ENCODE measurements around the gene GLI3. TPM values are rescaled to one million over a fixed set of nuclear protein-coding genes. Genes with fewer than 3 reads are reported as not detected.

Gene GLI3
- polyA plus RNA-seq, 1 of the 3 experiments (the other 2 are of a cell fraction), result 0.08 TPM

- H3K27me3 ChIP-seq (ENCODE audit: insufficient read depth), result peaks cover 69% of the 10 kb centered on the region
- H3K4me3 ChIP-seq (ENCODE audit: low read depth in 2 of 2, low read length in 1 of 2), result no peak overlapping the region
- peaks cover 6% of the 10 kb centered on the region; the same call in 1 of the 2 replicates for H3K9me3 ChIP-seq
- no peaks in the 10 kb centered on the region for H3K9me2 ChIP-seq
- H3K79me2 ChIP-seq (ENCODE audit: insufficient read depth), result no peaks in the 10 kb centered on the region
- TF ChIP-seq TAF1 (IDR thresholded peaks at IDR 0.05; ENCODE audit: borderline replicate concordance, low read depth, low read length) (no peak), SIN3A (IDR thresholded peaks at IDR 0.05; ENCODE audit: borderline replicate concordance, low read depth, low read length) (no peak), SMC3 (IDR thresholded peaks at IDR 0.05; ENCODE audit: low read depth, low read length) (no peak), MAX (IDR thresholded peaks at IDR 0.05; ENCODE audit: low read depth) (no peak), NFIC (IDR thresholded peaks at IDR 0.05; ENCODE audit: borderline replicate concordance) (no peak)
- no peaks in the 10 kb centered on the region for H3F3A ChIP-seq (replicated peaks; ENCODE audit: insufficient read depth)
- no peak overlapping the region for H3K27ac ChIP-seq (ENCODE audit: low read depth in 2 of 2, low read length in 1 of 2)
- no peak for DNase-seq
- H4K20me1 ChIP-seq (ENCODE audit: insufficient read depth), result no peaks in the 10 kb centered on the region
- CTCF ChIA-PET, result interaction anchor here (0.8 to 1.7 kb wide), 3 partner anchors 14 to 34 kb away, joined by 3 read pairs; no protein-coding TSS in a partner anchor
- no peak overlapping the region for H2AFZ ChIP-seq (ENCODE audit: low read depth)
- H3K36me3 ChIP-seq (replicated peaks in 1 of 2; ENCODE audit: control insufficient read depth in 1 of 2, insufficient read depth in 2 of 2, low read length in 1 of 2), result no peaks in the 10 kb centered on the region
- no peak overlapping the region for H3K9ac ChIP-seq
- no peaks in the 10 kb centered on the region for H3K4me1 ChIP-seq (ENCODE audit: control insufficient read depth in 1 of 2, insufficient read depth in 2 of 2, low read depth in 1 of 2, low read length in 1 of 2)
- H3K4me2 ChIP-seq, result no peak overlapping the region
- POLR2A ChIA-PET, result no interaction called here
Observed at GRCh38 chr7:42010751-42011150, 226.3 kb downstream of the GLI3 start.

- Histone ChIP-seq H3K27ac (ENCODE audit: low read depth in 2 of 2, low read length in 1 of 2) (no peak overlapping the region), H3K9me2 (peaks cover 6% of the 10 kb centered on the region), H3K79me2 (ENCODE audit: insufficient read depth) (no peaks in the 10 kb centered on the region), H4K20me1 (ENCODE audit: insufficient read depth) (no peaks in the 10 kb centered on the region), H3K4me3 (ENCODE audit: low read depth in 2 of 2, low read length in 1 of 2) (no peak overlapping the region), H3K4me2 (no peak overlapping the region), H3F3A (replicated peaks; ENCODE audit: insufficient read depth) (no peaks in the 10 kb centered on the region), H3K36me3 (replicated peaks in 1 of 2; ENCODE audit: control insufficient read depth in 1 of 2, insufficient read depth in 2 of 2, low read length in 1 of 2) (no peaks in the 10 kb centered on the region), H2AFZ (ENCODE audit: low read depth) (no peak overlapping the region), H3K27me3 (ENCODE audit: insufficient read depth) (peaks cover 68% of the 10 kb centered on the region), H3K9me3 (no peaks in the 10 kb centered on the region), H3K4me1 (ENCODE audit: control insufficient read depth in 1 of 2, insufficient read depth in 2 of 2, low read depth in 1 of 2, low read length in 1 of 2) (no peaks in the 10 kb centered on the region), H3K9ac (no peak overlapping the region)
- WGBS (ENCODE audit: low lambda C conversion rate), result 4% methylated on average over 3 of the region's 3 CpGs
- no peak for DNase-seq
- POLR2A ChIA-PET, result no interaction called here
- CTCF ChIA-PET, result interaction anchor here (1.2 kb wide), 1 partner anchor 64 kb away, joined by 3 read pairs; no protein-coding TSS in a partner anchor
- no peak for TF ChIP-seq POLR2AphosphoS5 (IDR thresholded peaks at IDR 0.05; ENCODE audit: low read depth, low read length)
- no peak for TF ChIP-seq GATA2 (CRISPR knock-in tag; IDR thresholded peaks at IDR 0.05)
- TF ChIP-seq RAD21 (IDR thresholded peaks at IDR 0.05; ENCODE audit: low read length), result no peak
- no peak for TF ChIP-seq MEF2A (IDR thresholded peaks at IDR 0.05; ENCODE audit: borderline replicate concordance, low read depth)
- no peak for TF ChIP-seq SIN3A (IDR thresholded peaks at IDR 0.05; ENCODE audit: borderline replicate concordance, low read depth, low read length)
- TF ChIP-seq IRF3 (IDR thresholded peaks at IDR 0.05; ENCODE audit: low read depth, low read length), result no peak
- TF ChIP-seq RCOR1 (IDR thresholded peaks at IDR 0.05; ENCODE audit: low read length), result no peak
- no peak for TF ChIP-seq CHD2 (IDR thresholded peaks at IDR 0.05; ENCODE audit: low read length, partially characterized antibody)
- no peak for TF ChIP-seq PBX3 (IDR thresholded peaks at IDR 0.05)
- no peak for TF ChIP-seq REST (IDR thresholded peaks at IDR 0.05; ENCODE audit: low read depth, low read length)
- no peak for TF ChIP-seq FOSL2 (IDR thresholded peaks at IDR 0.05; ENCODE audit: borderline replicate concordance, low read depth)
- no peak for TF ChIP-seq TAF1 (IDR thresholded peaks at IDR 0.05; ENCODE audit: borderline replicate concordance, low read depth, low read length)
- TF ChIP-seq FOXM1 (IDR thresholded peaks at IDR 0.05; ENCODE audit: low read depth), result no peak
- TF ChIP-seq USF2 (IDR thresholded peaks at IDR 0.05; ENCODE audit: borderline replicate concordance, low read depth, low read length), result no peak
Observed at GRCh38 chr7:42006801-42007513, 230.1 kb downstream of the GLI3 start.

Measured in SK-N-SH (cell line).